HepG2 (cell line): Measurements from ENCODE around the gene DLX6. TPM values are rescaled to one million over a fixed set of nuclear protein-coding genes. Genes with fewer than 3 reads are reported as not detected.

Experiments used
- CBX1 ChIP-seq: IDR thresholded peaks from one replicate; pipeline ENCODE4 v1.6.1; 2016; ENCODE audit warnings: antibody characterized with exemption, low read depth
- EZH2 ChIP-seq: conservative IDR thresholded peaks from 2 replicates; pipeline ENCODE4 v1.6.1; 2012; ENCODE audit warnings: mild to moderate bottlenecking, low read depth, low read length, moderate library complexity
- ISX ChIP-seq: sonication (generic); formaldehyde crosslinking; conservative IDR thresholded peaks from 2 replicates; pipeline ENCODE4 v1.5.0; 2020; ENCODE audit warnings: missing genetic modification reagents
- KLF16 ChIP-seq, 2 experiments: sonication (generic) in 1 of 2; formaldehyde crosslinking in 1 of 2; IDR thresholded peaks; 2 replicates each; pipeline versions ENCODE4 v1.6.1 to v1.8.0; 2016 to 2023; ENCODE audit warnings: missing genetic modification reagents in 2 of 2, missing compliant biosample characterization in 1 of 2
- MTA3 ChIP-seq: sonication (generic); formaldehyde crosslinking; IDR thresholded peaks from 2 replicates; pipeline ENCODE4 v1.4.0; 2020; ENCODE audit warnings: missing genetic modification reagents
- PHB2 ChIP-seq: fragments of 450-650 bp; IDR thresholded peaks from 2 replicates; pipeline ENCODE4 v1.6.1; 2018; ENCODE audit not compliant: partially characterized antibody
- RFX1 ChIP-seq: fragments of 450-650 bp; IDR thresholded peaks from 2 replicates; pipeline ENCODE4 v1.6.1; 2017
- SIX1 ChIP-seq: sonication (generic); formaldehyde crosslinking; IDR thresholded peaks from 2 replicates; pipeline ENCODE4 v1.4.0; 2020; ENCODE audit warnings: missing genetic modification reagents, borderline replicate concordance
- TFE3 ChIP-seq: IDR thresholded peaks from 2 replicates; pipeline ENCODE4 v1.6.1; 2016
- TMF1 ChIP-seq: sonication (generic); formaldehyde crosslinking; IDR thresholded peaks from 2 replicates; pipeline ENCODE4 v1.8.1; 2022; ENCODE audit warnings: low read depth, missing genetic modification reagents
- ZBTB3 ChIP-seq: sonication (generic); formaldehyde crosslinking; IDR thresholded peaks from 2 replicates; pipeline ENCODE4 v1.4.0; 2020; ENCODE audit warnings: low read depth, mild to moderate bottlenecking, moderate library complexity, missing genetic modification reagents, borderline replicate concordance
- ZNF138 ChIP-seq: sonication (generic); formaldehyde crosslinking; IDR thresholded peaks from 2 replicates; pipeline ENCODE4 v1.5.0; 2020; ENCODE audit warnings: mild to moderate bottlenecking, low read depth, missing genetic modification reagents
- ZNF224 ChIP-seq: sonication (generic); formaldehyde crosslinking; IDR thresholded peaks from 2 replicates; pipeline ENCODE4 v1.5.0; 2020; ENCODE audit warnings: mild to moderate bottlenecking, missing genetic modification reagents
- ZNF3 ChIP-seq: IDR thresholded peaks from 2 replicates; pipeline ENCODE4 v1.7.0; 2017; ENCODE audit warnings: inconsistent platforms
- ZNF598 ChIP-seq: sonication (generic); formaldehyde crosslinking; IDR thresholded peaks from 2 replicates; pipeline ENCODE4 v1.5.1; 2020; ENCODE audit warnings: mild to moderate bottlenecking, missing genetic modification reagents, borderline replicate concordance
- ZXDC ChIP-seq: sonication (generic); formaldehyde crosslinking; IDR thresholded peaks from 2 replicates; pipeline ENCODE4 v1.5.0; 2020; ENCODE audit warnings: mild to moderate bottlenecking, missing genetic modification reagents
- polyA plus RNA-seq, 8 experiments: library from polyadenylated mRNA; depleted of rRNA in 3 of 8; stranded (reverse) in 7 of 8; unstranded in 1 of 8; fragments of >200 nt; fragmentation: Illumina TruSeq in 4 of 8; extraction: Trizol in 4 of 8; gene quantifications; 2 replicates each; pipeline versions ENCODE4 v1.2.1 to v1.2.3, GENCODE V29; 2011 to 2016; ENCODE audit warnings: low read depth in 4 of 8, missing spikeins in 1 of 8, mixed read lengths in 1 of 8; ENCODE audit not compliant: insufficient read depth in 1 of 8
- total RNA-seq, 5 experiments: library from RNA; depleted of rRNA; stranded (reverse); fragments of >200 nt; fragmentation: Illumina TruSeq; extraction: Trizol; gene quantifications; 2 replicates each; pipeline ENCODE4 v1.2.3, GENCODE V29; 2016; ENCODE audit warnings: low read depth in 1 of 5
- TF ChIP-seq, protein P1 (sequence below): sonication (generic); formaldehyde crosslinking; IDR thresholded peaks from 2 replicates; pipeline ENCODE4 v1.5.1; 2020; ENCODE audit warnings: mild to moderate bottlenecking, moderate library complexity, missing genetic modification reagents
- TF ChIP-seq, protein P2 (sequence below): sonication (generic); formaldehyde crosslinking; conservative IDR thresholded peaks from 2 replicates; pipeline ENCODE4 v1.8.0; 2022; ENCODE audit warnings: low read depth, missing genetic modification reagents

Gene DLX6
- total and polyA plus RNA-seq, 2 of the 13 experiments (the other 11 are each of a cell fraction or from before 2014, with no cell fraction given), result 3.5 to 5.5 TPM

- TF ChIP-seq TFE3, result peak; percentile 33; the same call in 1 of the 2 replicates
- peak in 1 of 2 experiments; percentile 42; a peak in 1 of 4 replicates for TF ChIP-seq KLF16 (CRISPR knock-in tag; IDR thresholded peaks at IDR 0.05)
- TF ChIP-seq, protein P1, sequence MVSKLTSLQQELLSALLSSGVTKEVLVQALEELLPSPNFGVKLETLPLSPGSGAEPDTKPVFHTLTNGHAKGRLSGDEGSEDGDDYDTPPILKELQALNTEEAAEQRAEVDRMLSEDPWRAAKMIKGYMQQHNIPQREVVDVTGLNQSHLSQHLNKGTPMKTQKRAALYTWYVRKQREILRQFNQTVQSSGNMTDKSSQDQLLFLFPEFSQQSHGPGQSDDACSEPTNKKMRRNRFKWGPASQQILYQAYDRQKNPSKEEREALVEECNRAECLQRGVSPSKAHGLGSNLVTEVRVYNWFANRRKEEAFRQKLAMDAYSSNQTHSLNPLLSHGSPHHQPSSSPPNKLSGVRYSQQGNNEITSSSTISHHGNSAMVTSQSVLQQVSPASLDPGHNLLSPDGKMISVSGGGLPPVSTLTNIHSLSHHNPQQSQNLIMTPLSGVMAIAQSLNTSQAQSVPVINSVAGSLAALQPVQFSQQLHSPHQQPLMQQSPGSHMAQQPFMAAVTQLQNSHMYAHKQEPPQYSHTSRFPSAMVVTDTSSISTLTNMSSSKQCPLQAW (CRISPR knock-in tag), result 0 out of 2 replicates have a peak, but pooled peaks have one; percentile 45
- no peak for TF ChIP-seq ZBTB3 (CRISPR knock-in tag)
- TF ChIP-seq ISX (CRISPR knock-in tag), result no peak
- no peak for TF ChIP-seq ZNF138 (CRISPR knock-in tag)
- TF ChIP-seq MTA3 (CRISPR knock-in tag), result no peak
- TF ChIP-seq RFX1, result no peak
- no peak for TF ChIP-seq ZNF224 (CRISPR knock-in tag)
- TF ChIP-seq ZNF3 (CRISPR knock-in tag), result no peak
- no peak for TF ChIP-seq EZH2
- no peak for TF ChIP-seq CBX1
- no peak; the same call in 1 of the 2 replicates for TF ChIP-seq SIX1 (CRISPR knock-in tag)
- TF ChIP-seq ZXDC (CRISPR knock-in tag), result no peak
- no peak for TF ChIP-seq TMF1 (CRISPR knock-in tag)
- TF ChIP-seq PHB2, result no peak
- no peak for TF ChIP-seq ZNF598 (CRISPR knock-in tag)
- TF ChIP-seq, protein P2, sequence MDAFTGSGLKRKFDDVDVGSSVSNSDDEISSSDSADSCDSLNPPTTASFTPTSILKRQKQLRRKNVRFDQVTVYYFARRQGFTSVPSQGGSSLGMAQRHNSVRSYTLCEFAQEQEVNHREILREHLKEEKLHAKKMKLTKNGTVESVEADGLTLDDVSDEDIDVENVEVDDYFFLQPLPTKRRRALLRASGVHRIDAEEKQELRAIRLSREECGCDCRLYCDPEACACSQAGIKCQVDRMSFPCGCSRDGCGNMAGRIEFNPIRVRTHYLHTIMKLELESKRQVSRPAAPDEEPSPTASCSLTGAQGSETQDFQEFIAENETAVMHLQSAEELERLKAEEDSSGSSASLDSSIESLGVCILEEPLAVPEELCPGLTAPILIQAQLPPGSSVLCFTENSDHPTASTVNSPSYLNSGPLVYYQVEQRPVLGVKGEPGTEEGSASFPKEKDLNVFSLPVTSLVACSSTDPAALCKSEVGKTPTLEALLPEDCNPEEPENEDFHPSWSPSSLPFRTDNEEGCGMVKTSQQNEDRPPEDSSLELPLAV, result no peak
Observed at GRCh38 chr7:97016381-97017191, 11.2 kb downstream of the DLX6 start (continued).
